Stimulated activated CD8-positive, alpha-beta memory T cell treated with anti-CD3 and anti-CD28 coated beads, Interleukin-2, amount 100 ng/mL, for 1 hour (primary cell): ENCODE measurements around the gene CDO1.
"Not testable (repeated sequence)": the region's sequence is repeated elsewhere in the genome, so short reads cannot be mapped to it uniquely, and the experiment has no call there.

Experiments used
- DNase-seq, 2 donors: peaks; one replicate each; pipeline ENCODE4 v3.0.0-alpha.2; 2020; ENCODE audit warnings: low read depth in 2 of 2

CDO1 gene

DNA sequence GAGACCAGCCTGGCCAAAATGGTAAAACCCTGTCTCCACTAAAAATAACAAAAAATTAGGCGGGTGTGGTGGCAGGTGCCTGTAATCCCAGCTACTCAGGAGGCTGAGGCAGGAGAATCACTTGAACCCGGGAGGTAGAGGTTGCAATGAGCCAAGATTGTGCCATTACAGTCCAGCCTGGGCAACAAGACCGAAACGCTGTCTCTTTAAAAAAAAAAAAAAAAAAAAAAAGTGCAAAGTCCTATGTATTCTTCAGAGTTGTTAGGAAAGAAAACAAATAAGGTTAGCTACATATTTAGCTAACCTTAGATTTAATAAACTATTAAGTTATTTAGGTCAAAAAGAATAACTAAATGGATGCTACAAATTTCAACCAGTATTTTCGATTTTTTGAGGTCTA lies 13.5 kb upstream of the CDO1 start:
- DNase-seq = no peak

DNA sequence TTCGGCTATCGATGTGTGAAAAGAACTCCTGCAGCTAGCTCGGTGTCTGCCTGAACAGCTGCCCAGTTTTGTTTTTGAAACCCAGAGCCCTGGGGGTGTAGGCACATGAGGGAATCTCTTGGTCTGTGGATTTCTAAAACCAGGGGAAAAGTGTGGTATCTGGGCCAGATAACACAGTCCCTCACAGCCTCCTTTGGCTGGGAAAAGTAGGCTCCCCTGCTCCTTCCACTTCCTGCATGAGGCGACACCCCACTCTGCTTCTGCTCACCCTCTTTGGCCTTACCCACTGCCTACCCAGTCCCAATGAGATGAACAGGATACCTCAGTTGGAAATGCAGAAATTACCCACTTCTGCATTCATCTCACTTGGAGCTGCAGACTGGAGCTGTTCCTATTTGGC lies 9.5 kb upstream of the CDO1 start:
- DNase-seq = no peak

DNA sequence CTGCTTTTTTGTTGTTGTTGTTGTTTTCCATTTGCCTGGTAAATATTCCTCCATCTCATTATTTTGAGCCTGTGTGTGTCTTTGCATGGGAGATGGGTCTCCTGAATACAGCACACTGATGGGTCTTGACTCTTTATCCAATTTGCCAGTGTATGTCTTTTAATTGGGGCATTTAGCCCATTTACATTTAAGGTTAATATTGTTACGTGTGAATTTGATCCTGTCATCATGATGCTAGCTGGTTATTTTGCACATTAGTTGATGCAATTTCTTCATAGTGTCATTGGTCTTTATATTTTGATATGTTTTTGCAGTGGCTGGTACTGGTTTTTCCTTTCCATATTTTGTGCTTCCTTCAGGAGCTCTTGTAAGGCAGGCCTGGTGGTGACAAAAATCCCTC lies 8.5 kb upstream of the CDO1 start:
- DNase-seq = not testable (repeated sequence)

DNA sequence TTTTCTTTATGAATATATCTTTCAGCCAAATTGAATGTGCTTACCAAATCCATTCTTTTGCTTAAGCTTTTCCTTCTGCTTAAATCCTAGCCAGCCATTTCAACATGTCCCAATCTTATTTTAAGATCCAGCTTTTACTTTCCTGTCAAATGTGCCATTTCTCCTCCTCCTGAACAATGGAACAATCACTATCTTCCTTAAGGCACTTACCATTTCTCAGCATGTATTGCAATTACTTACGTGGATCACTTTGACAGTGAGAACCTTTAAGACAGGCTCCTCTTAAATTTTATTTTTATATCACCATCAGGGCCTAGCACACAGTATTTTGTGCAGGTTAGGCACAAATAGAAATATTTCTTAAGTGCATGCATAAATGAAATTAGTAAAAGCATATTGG lies 4.4 kb upstream of the CDO1 start:
- no peak for DNase-seq

DNA sequence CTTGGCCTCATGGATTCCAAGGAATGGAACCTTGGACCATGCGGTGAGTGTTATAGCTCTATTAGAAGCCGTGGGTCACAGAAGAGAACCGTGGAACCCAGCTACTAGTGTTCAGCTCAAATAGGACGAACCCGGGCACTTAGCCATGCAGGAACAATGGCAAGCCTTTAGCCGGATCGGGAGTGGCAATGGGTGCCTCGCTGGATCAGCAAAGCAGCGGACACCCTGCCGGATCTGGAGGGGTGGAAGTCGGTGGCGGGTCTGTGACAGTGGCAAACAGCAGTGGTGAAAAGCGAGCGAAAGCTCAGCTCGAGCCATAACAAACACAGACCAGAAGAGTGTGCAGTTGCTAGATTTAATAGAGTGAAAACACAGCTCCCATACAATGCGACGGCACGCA lies 2.4 kb upstream of the CDO1 start:
- DNase-seq = no peak

DNA sequence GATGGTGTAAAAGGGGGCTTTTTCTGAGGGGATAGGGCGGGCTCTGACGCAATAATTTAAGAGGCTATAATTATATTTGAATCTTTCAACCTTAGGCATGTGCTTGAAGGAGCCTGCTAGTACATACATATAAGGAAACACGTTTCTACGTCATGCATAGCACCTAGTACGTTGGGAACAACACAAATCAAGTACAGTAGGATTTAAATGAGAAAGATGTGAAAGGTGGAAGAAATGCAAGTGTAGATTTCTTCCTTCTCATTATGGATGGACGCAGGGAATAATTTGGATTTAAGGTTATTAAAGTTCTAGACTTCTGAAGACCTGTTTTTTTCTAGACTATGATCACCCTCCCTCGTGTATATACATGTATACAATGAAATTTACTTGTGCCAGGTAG lies 927 bp upstream of the CDO1 start:
- DNase-seq = no peak

DNA sequence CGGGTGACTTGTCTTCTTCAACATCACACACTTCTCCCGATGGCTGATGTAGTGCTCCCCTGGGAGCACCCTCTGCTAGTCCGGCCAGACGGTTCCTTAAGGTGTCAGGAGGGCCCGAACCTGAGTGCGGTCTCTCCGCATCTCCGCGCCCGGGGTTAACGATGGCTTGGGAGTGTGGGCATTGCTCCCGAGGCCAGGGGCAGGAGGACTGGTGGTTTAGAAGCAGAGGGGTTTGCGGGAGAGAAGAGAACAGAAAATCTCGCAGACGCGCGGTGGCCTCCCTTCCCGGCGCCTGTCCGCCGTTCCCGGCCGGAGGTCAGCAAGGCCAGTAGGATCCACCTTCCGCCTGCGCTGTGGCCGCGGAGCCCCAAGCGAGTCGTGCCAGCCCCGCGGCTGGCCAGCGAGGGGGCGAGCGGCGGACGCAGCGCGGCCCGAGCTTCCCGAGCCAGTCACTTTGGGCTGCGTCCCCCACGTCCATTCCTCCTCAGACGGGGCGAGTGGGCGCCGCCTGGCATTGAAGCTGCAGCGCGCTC lies 700 bp downstream of the CDO1 start:
- DNase-seq = no peak

DNA sequence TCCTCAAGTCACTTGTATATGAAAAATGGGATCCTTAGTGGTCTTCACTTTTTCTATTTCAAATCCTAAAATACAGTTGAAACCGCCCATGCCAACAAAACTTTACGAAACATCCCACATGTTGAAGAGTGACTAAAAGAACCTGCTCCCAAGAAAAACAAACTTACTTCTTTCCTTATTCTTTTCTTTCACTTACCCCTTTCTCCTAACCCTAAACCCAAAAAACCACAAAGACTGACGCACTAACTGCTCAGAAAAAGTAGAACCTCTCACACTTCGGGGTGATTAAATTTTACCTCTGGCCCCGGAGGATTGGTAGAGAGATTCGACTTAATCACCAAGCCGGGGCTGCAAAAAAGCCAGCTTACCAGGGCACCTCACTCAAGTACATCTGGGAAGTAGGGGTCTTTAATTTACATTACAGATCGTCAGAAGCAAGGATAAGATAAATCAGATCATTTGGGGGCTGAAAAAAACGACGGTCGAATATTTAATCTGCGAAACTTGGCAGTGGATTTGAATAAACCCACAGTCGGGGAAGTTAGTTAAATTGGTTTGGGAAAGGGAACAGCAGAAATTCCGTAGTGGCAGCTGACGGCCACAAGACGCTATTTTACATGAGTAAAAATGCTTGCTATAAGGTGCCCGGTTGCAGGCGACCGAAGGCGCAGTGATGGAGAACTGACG lies 1.3 kb downstream of the CDO1 start:
- no peak for DNase-seq

DNA sequence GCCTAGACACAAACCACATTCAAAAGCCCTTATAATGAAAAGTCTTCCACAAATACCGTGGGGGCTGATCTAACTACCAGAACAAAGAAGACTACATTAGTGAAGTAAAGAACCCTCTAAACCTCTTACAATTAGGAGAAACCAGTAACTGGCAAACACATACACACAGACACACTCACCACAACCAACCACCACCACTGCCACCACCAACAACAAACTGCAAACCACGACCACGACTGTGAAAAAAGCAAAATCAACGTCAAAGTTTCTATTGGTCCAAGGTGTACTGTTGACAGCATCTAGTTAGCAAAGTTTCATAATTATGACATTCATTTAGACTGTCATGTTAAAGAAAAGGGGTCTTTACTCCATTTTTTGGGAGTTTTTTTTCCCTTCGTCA lies 2.7 kb downstream of the CDO1 start:
- DNase-seq = no peak

DNA sequence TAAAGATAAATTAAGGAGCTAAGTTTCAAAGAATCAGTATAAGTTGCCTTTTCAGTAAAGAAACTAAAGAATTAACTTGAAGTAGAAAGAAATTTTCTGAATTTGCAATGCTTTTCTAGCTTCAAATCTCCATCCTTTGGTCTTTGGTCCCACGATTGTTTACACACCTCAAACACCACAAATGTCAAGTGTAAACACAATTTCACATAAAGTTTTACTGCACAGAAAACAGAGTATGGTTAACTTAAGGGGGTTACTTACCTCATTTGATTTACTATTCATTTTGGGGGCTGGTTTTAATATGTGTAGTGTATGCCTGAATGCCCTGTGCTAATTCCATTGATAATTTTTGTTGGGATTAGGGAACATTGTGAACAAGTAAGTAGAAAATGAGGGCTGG lies 4.1 kb downstream of the CDO1 start:
- no peak for DNase-seq

DNA sequence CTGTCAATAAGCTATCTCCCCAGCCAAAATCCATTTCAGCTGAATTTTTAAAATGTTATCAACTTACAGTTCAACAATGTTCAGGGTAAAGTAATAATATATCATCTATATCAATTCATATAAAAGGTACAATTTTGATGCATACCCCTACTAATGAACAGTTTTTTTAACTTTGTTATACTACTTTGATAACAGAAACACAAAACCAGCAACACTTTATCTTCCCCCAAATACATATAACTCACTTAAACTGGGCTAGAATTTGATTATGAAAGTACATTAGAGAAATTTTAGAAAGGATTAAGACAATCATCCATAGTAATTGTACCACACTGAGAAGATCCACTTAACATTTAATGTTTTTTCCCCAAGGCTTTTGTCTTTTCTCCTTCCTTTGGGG lies 5.1 kb downstream of the CDO1 start:
- DNase-seq = no peak

DNA sequence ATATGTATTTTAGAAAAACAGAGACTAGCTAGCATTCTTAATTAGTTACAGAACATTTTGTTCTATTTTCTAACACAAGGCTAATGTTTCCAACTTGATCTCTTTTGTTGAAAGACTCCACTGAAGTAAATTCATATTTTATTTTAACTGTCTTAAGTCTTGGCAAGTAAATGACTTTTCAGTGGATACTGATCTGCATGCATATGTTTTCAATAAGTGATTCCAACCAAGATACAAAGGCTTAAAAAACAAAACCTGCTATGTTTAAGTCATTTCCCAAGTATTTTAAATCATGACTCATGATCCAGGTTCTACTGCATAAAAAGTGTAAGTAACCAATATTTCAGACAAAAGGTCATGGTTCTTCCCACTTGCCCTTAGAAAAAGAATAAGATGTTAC lies 5.7 kb downstream of the CDO1 start:
- no peak for DNase-seq

DNA sequence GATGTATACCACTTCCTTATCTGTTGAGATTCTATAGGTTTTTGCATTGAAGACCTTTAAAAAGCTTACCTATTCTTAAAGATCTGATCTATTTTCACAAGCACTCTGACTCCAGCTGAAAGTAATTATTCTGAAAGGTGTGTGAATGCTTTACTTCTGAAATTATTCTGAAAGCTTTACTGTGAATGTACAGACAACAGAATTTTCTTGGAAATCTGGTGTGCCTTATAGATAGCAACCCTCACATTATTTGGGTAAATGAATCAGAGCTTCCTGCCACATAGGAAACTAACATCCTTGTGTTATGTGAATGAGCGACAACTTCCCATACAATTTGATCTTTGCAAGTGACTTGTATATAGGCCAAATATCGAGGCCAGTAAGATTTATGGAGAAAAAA lies 6.5 kb downstream of the CDO1 start:
- DNase-seq = no peak

DNA sequence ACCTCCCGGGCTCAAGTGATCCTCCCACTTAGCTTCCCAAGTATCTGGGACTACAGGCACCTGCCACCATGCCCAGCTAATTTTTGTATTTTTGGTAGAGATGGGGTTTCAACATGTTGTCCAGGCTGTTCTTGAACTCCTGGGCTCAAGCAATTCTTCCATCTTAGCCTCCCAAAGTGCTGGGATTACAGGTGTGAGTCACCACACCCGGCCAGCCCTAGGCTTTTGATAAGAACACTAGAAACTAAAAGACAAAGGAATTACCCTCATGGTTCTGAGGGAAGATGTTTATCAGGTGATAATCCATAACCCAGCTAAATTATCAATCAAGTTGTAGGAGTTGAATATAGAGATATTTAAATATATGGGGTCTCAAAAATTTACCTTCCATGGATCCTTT lies 8.4 kb downstream of the CDO1 start:
- DNase-seq = not testable (repeated sequence)

DNA sequence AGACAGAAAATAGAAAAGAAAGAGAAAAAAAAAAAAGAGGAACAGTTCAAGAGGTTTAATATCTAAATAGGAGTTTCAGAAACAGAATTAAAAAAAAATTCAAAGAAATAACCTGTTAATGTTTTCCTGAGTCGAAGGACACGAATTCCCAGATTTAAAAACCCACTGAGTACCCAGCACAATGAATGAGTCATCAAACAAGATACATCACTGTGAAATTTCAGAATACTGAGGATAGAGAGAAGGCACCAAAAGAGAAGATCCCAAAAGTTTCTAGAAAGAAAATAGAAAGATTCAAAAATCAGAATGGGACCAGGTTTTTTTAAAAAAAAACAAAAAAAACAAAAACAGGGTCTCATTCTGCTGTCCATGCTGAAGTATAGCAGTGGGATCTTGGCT lies 8.8 kb downstream of the CDO1 start:
- no peak for DNase-seq

DNA sequence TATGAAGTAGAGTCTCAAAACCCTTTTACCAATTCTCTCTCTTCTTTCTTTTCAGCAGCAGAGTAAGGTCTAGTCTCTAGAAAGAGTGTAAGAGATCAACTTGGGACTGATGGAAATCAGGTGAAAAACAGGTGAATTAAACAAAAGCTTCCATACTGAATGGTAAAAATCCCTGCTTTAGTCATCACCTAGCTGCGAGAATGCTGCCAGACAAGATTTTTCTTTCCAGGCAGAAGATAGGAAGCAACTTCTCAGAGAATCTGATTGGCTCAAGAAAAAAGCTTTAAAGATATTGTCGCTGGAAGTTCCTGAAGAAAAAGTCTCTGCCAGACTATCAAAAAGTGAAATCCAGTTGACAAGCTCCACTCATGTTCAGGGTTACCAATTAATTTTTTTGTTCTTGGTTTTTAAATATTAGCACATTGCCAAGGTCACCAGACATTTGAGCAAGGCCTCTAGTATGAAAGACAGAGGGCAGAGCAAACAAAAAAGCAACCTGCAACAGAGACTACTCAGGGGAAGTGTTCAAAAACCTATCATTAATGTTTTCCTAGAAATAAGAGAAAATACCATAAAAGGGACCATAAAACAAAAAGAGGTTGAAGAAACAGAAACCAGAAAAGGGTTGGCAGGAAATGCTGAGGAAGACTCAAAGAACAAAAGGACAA lies 9.3 kb downstream of the CDO1 start:
- DNase-seq = no peak

DNA sequence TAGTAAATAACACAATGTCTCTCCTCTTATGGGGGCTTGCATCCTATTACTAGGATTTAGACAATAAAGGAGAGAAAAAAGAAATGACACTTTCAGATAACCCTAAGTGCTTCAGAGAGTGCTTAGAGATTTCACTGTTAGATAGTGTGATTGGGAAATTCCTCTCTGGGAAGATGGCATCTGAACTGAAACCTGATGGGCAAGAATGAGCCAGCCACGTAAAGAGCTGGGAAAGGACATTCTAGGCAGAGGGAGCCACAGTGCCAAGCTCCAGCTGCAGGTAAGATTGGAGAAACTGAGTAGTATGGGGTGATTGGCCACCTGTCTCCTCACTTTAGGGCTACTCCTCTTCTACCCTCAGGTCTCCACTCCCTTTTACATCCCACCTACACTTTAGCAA lies 14.5 kb downstream of the CDO1 start:
- DNase-seq = no peak

DNA sequence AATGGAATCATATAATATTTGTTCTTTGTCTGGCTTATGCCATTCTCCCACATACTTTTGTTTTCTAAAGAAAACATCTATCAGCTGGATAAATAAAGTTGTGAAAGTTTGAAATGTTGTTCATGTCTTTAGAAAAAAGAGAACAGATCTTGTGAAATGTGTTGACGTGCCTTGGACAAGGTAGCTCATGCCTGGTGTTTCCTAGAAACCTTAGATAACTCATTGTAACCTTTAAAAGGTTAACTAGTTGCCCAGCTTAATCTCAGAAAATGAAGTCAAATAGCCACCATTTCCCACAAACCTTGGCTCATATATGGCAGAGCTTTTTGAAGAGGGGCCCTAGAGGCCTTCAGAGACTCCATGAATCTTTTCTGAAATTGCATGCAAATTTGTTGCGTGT lies 15.3 kb downstream of the CDO1 start:
- DNase-seq = no peak

DNA sequence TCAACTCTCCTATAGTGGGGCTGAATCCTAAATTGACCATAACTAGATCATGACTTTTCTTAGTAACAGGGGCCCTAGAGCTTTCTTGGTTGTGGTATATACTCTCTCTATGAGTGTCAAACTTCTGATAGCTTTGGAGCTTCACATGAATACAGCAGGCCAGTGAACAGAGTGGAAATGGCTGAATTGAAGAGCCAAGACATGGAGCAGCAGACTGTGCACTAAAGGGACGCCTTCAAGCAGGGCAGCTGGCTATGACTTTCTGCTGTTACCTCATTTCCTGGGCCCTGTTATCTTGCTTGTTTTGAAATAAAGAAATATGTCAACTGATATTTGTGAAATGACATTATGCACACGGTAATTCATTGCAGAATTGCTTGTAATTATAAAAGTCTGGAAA lies 16.4 kb downstream of the CDO1 start:
- no peak for DNase-seq

DNA sequence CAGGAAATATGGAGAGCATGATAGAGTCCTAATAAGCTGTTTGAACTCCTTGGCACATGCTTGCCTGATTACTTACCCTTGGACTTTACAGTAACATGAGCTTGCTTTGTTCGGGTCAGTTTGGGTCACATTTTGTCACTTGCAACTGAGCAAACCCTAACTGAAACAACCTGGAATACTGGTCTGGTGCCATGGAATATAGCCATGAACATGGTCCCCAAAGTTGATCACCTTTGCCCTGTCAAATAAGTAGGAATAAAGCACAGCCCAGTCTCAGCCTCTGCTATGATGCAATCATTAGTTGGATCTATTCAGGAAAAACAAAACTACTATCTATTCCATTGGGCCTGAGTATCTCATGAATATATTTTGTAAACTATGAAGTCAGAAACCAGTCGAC lies 18.2 kb downstream of the CDO1 start:
- DNase-seq = no peak

DNA sequence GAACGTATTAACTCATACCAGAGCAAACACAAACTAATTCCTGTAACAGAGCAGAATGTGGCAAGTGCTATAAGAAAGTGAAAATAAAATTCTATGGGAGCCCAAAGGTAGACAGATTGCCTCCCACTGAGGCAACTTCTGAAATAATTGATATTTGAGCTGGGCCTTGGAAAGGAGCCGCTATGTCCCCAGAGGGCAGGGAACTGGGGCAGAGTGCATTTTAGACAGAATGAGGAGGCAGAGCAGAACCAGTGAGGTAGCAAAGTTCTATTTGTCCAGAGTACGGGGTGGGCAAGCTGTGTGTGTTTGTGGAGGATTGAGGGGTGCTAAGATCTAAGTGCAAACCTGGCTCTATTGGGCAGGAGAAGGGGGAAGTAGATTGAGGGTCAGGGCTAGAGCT lies 19.8 kb downstream of the CDO1 start:
- no peak for DNase-seq

DNA sequence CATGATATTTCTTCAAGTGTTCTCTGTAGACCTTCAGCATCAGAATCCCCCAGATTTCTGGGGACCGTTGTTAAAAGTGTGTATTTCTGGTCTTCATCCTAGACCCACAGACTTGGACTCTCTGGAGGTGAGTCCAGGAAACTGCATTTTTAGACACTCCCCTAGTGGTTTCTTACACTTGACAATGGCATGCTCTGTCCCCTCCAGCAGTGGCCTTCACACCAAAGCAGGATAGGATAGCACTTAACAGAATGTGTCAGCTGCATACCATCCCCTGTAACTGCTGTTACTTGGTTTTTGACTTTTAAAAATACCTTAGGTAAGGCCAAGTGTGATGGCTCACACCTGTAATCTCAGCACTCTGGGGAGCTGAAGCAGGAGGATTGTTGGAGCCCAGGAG lies 20.8 kb downstream of the CDO1 start:
- DNase-seq = no peak

DNA sequence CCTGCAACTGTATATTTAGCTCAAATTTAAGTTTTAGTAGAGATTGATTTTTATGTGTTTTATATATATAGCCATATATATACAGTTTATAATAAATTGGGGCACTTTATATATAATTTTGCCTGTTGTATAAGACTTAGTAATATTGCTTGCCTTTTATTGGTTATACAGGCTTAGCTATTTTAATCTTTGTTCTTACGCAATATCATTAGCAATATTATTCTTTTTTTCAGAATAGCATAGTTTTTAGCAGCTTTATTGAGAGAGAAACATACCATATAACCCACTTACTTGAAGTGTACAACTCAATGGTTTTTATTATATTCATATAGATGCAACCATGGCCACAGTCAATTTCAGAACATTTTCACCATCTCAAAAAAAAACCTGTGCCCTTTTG lies 28.0 kb downstream of the CDO1 start:
- DNase-seq = no peak

DNA sequence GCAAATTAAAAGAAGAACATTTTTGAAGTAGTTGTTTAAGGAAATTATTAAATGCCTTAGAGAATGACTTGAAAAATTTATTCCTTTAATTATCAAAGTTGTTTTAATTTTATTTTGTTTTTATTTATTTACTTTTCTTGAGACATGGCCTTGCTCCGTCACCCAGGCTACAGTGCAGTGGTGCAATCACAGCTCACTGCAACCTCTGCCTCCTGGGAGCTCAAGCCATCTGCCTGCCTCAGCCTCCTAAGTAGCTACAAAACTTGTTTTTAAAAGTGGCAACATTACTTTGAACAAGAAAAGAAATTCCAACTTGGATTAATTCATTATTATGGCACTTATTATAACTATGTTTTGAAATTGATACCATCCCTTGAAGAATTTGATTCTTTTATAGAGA lies 29.0 kb downstream of the CDO1 start:
- no peak for DNase-seq
